Stimulated activated CD8-positive, alpha-beta memory T cell treated with anti-CD3 and anti-CD28 coated beads, Interleukin-7, amount 100 ng/mL, for 48 hours (primary cell): Measurements from ENCODE around the gene CFAP68.
A peak's percentile ranks its signal among the peaks of the same experiment; 100 is the strongest.

Experiments
- DNase-seq, 2 donors: peaks; one replicate each; pipeline ENCODE4 v3.0.0-alpha.2; 2020; ENCODE audit warnings: low read depth in 1 of 2; ENCODE audit errors: extremely low read depth in 1 of 2

CFAP68 gene, protein sequence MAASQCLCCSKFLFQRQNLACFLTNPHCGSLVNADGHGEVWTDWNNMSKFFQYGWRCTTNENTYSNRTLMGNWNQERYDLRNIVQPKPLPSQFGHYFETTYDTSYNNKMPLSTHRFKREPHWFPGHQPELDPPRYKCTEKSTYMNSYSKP

GRCh38 chr11:111878849-111879636, at the start of gene CFAP68, which contains the start of gene FDXACB1:
Gene CFAP68 (plus strand): TSS chr11:111879541. CDS start chr11:111879561, 20 bp downstream.
Gene FDXACB1 (minus strand): TSS chr11:111879165. CDS start chr11:111879132, 33 bp downstream.
- DNase-seq = peak; percentile 84 to 93

DNA sequence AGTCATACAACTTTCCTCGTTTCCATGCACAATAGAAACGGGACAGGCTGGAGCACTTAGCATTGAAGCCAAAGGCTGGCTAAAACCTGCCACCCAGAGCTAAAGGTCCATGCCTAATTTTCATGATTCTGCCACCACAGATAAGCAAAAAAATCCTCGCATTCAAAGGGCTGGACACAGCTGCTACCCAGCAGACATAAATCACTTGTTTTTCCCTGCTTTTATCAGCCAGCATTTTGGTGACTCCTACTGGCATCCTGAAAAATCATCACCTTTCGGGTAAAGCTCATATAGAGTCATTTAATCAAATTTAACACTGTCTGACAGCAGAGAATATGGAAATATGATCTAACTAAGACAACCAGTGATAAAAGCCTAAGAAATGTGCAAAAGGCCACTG, 45.8 kb upstream of the CFAP68 start:
- DNase-seq = no peak

DNA sequence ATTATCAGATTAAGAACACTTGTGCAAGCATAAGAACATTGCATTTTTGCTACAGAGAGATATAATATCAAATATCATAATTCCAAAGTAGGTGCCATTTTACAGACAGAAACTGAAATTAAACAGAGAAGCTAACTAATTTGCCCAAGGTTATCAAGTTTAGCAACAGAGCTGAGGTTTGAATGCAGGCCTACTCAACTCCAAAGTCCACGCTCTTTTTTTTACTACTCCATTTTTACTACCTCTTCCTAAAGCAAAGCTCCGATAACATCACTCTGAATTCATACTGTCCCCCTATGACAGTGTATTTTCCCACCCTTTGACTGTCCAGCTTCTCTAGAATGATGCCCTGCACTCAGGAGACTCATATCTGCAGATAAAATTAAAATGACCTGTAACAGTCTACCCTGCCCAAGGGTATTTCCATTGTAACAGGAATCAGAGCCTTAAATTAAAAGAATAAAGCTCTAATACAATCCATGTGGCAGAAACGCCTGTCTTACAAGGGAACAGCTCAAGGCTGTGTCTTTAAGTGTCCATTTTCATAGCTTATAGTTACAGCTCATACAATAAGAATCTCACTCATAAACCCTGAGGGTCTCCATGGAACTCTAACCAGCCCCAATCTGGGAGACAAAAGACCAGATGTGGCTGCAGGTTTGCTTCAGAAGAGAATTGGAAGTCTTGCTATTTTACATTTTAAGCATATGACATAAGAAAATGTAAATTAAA, 44.7 kb upstream of the CFAP68 start:
- no peak for DNase-seq

- DNase-seq = no peak
Observed at GRCh38 chr11:111835665-111836064, 43.7 kb upstream of the CFAP68 start.

GRCh38 chr11:111836162-111836561, 43.2 kb upstream of the CFAP68 start:
- no peak for DNase-seq

DNA sequence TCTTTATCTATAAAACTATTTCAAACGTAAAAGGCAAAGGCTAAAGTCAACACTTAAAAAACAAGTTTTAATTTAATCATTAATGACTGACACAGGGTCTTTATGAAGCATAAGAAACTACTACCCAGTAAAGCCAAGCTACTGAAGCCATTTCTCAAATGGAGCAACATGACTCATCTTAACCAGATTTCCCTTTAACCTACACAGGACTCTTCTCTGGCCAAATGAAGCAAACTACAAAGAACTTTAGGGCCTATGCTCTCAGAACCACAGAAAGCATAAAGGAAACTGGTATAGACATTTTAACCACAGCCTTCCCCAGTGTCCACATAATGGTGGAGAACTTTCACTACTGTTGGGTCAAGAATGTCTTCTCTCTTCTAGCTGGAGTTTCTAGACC, 42.6 kb upstream of the CFAP68 start:
- no peak for DNase-seq

DNA sequence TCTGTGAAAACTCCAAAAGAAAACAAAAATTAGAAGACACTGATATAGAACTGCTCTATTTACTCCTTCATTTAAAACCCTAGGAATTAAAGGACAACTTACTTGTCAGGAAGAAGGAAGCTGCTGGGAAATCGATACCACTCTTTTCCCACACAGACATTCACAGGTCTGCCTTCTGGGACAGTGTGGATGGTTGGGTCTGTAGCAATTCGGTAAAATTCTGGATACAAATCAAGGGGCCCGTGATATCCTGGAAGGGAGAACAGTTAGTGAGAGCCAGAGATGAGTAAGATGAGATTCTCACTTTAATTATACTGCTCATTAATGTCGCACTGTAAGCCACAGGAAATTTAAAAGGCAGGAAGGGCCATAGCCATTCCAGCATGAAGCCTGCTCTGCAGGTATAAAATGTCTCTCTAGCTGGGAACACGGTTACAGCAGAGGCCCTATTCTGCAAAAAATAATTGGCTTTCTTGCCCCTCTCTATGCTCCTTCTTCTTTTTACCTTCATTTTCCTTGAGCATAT, 41.9 kb upstream of the CFAP68 start:
- no peak for DNase-seq

GRCh38 chr11:111838054-111838453, 41.3 kb upstream of the CFAP68 start:
- DNase-seq = no peak

GRCh38 chr11:111840143-111840542, 39.2 kb upstream of the CFAP68 start:
- no peak for DNase-seq

DNA sequence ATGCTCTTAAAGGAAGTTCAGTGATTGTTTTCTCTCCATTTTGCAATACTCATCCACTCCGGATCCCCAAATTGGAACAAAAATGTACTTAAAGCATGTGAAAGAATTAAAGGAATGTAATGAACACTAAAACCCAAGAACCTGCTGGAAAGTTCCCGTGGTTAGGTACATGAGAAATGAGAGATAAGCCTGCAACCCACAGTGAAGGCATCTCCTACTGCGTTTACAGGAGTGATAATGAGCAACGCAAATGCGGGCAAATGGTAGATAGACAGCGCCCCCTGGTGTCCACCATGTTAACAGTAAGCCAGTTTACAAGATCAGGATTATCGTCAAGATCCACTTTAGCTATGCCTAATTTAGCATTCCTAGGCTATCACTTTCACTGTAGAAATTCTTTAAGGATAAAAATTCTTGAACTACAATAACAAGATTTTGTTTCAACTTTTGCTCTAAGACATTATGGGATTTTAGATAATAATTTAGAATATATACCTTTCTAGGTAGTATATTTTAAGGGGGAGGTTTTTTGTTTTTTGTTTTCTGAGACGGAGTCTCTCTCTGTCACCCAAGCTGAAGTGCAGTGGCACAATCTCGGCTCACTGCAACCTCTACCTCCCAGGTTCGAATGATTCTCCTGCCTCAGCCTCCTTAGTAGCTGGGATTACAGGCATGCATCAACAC, 37.8 kb upstream of the CFAP68 start:
- DNase-seq = peak; percentile 49 to 76

- DNase-seq = no peak
Observed at GRCh38 chr11:111843661-111844060, 35.7 kb upstream of the CFAP68 start.

DNA sequence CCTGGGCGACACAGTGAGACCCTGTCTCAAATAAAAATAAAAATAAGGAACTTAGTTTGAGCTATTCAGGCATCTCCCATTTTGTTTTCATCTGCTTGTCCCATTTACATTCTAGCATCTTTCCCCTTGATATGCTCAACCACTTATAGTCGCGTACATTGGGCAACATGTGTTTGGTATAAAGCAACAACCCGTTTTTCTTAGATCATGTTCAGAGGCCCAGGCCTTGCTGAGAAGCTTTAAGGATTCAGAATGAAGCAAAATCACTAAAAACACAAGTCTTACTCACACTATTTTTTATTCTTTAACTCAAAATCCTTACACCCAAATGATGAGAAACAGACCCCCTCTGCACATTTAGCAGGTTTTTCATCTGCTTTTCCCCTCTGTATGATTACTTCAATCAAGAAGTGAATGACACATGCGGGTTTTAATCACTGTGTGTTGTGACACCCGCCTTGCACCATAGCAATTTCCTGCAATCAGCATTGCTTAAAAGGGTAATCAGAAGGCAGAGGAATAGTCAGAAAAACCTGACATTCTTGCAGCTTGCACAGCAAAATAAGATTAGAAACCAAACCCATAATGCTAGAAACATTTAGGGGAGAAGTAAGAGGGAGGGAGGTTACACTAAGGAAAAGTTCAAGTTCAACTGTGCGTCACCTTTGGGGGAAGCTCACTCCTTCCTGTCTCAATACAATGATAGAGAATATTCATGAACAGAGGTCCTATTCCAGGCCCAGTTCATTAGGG, 33.9 kb upstream of the CFAP68 start:
- no peak for DNase-seq

GRCh38 chr11:111846063-111846462, 33.3 kb upstream of the CFAP68 start:
- no peak for DNase-seq

- DNase-seq = no peak
Observed at GRCh38 chr11:111846636-111847035, 32.7 kb upstream of the CFAP68 start.

DNA sequence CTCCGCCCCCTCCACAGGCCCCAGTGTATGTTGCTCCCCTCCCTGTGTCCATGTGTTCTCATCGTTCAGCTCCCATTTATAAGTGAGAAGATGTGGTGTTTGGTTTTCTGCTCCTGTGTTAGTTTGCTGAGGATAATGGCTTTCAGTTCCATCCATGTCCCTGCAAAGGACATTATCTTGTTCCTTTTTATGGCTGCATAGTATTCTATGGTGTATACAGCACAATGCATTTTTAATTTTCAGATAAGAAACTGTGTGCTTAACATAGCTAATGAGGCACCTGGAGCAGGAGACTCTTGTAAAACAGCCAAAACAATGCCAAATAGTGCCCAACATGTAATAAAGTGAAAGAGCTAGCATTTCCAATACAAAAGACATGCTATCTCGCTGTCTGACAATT, 29.7 kb upstream of the CFAP68 start:
- DNase-seq = no peak

- DNase-seq = no peak
Observed at GRCh38 chr11:111851067-111851466, 28.3 kb upstream of the CFAP68 start.

- no peak for DNase-seq
Observed at GRCh38 chr11:111851636-111852035, 27.7 kb upstream of the CFAP68 start.

DNA sequence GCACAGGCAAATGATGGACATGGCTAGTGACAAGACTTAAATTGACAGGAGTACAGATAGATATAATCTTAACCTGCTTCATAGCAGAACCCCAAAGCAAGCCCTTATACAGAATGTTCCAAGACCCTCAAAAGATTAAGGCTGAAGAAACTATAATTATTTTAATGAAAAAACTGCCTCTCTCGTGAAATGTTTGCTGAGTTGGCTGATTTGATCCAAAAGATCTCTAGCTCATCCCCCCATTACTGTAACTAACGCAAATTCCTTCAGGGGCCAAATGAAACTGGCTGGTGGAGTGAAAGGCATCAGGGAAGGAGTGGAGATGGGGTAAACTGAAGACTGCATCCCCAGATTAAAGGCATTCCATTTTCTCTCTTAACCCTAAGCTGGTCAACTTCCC, 27.2 kb upstream of the CFAP68 start:
- DNase-seq = no peak

GRCh38 chr11:111855506-111855905, 23.8 kb upstream of the CFAP68 start:
- DNase-seq = no peak

GRCh38 chr11:111860257-111860656, 19.1 kb upstream of the CFAP68 start:
- no peak for DNase-seq
